GM12878 (cell line): ENCODE results near the gene TNFAIP8L1. TPM values are rescaled to one million over a fixed set of nuclear protein-coding genes. Genes with fewer than 3 reads are reported as not detected.

ENCODE experiments used
- ATAC-seq: fragments of 200-7000 bp; cut with Tn5 transposase; 3 replicates; pipeline ENCODE4 v1.9.1; 2020; ENCODE audit warnings: mild to moderate bottlenecking, moderate library complexity
- BruUV-seq: library from RNA; stranded (reverse); fragments of 400-500 nt; replicated peaks from 2 replicates; lab custom pipeline; 2021; lab: Mats Ljungman, UMichigan
- CTCF ChIA-PET: fragments of 300-600 bp; sonication (Branson Sonifier 250); formaldehyde crosslinking; extraction: SDS; loops from one replicate; lab custom pipeline; 2021; ENCODE audit warnings: inconsistent platforms; lab: Yijun Ruan, JAX
- POLR2A ChIA-PET: fragments of 350-600 bp; formaldehyde crosslinking; extraction: SDS; loops from one replicate; lab custom pipeline; 2021; ENCODE audit warnings: inconsistent platforms; lab: Charles Lee
- RAD21 ChIA-PET: fragments of 300-600 bp; sonication (Branson Sonifier 250); formaldehyde crosslinking; loops from one replicate; lab custom pipeline; 2023; ENCODE audit warnings: antibody characterized with exemption; ENCODE audit not compliant: unreplicated experiment; lab: Charles Lee
- SMC1A ChIA-PET: fragments of 300-600 bp; sonication (Branson Sonifier 250); formaldehyde crosslinking; loops from one replicate; lab custom pipeline; 2023; ENCODE audit not compliant: unreplicated experiment, uncharacterized antibody; lab: Charles Lee
- DNase-seq: peaks from one replicate; pipeline ENCODE4 v3.0.0-alpha.2; 2011; ENCODE audit warnings: low read depth, low spot score
- FAIRE-seq: peaks from 3 replicates; lab custom pipeline; 2011; peaks lifted over from hg19 to GRCh38; lab: Jason Lieb, UNC
- H2AFZ ChIP-seq: 2 replicates; pipeline ENCODE4 v1.6.0; 2011; ENCODE audit warnings: low read depth, low read length, control low read depth; ENCODE audit not compliant: control insufficient read depth
- H3K27ac ChIP-seq: 2 replicates; pipeline ENCODE4 v1.5.1; 2011; ENCODE audit warnings: control low read depth; ENCODE audit not compliant: control insufficient read depth, insufficient read depth
- H3K27me3 ChIP-seq, 2 experiments: replicated peaks in 1 of 2; 2 replicates each; pipeline versions ENCODE4 v1.6.0 to v1.6.1; 2011; ENCODE audit warnings: low read length in 1 of 2; ENCODE audit not compliant: control insufficient read depth in 2 of 2, insufficient read depth in 2 of 2
- H3K36me3 ChIP-seq, 2 experiments: 2 replicates each; pipeline ENCODE4 v1.5.1; 2011; ENCODE audit warnings: low read length in 1 of 2; ENCODE audit not compliant: control insufficient read depth in 2 of 2, insufficient read depth in 2 of 2
- H3K4me1 ChIP-seq: 2 replicates; pipeline ENCODE4 v1.6.1; 2011; ENCODE audit warnings: mild to moderate bottlenecking, low read length, moderate library complexity, mixed read lengths; ENCODE audit not compliant: control insufficient read depth, insufficient read depth
- H3K4me2 ChIP-seq: 2 replicates; pipeline ENCODE4 v1.6.0; 2011; ENCODE audit warnings: control low read depth; ENCODE audit not compliant: control insufficient read depth, insufficient read depth
- H3K4me3 ChIP-seq: fragments of 200-600 bp; sonication (generic); 2 replicates; pipeline ENCODE4 v1.5.1; 2016
- H3K79me2 ChIP-seq: 2 replicates; pipeline ENCODE4 v1.6.0; 2011; ENCODE audit warnings: low read length; ENCODE audit not compliant: control insufficient read depth, insufficient read depth
- H3K9ac ChIP-seq: 2 replicates; pipeline ENCODE4 v1.8.0; 2011; ENCODE audit warnings: low read length, control low read depth, mixed read lengths; ENCODE audit not compliant: control insufficient read depth, insufficient read depth
- H3K9me3 ChIP-seq: replicated peaks from 3 replicates; pipeline ENCODE4 v1.5.1; 2011; ENCODE audit warnings: mild to moderate bottlenecking, low read length; ENCODE audit not compliant: control insufficient read depth, insufficient read depth
- H4K20me1 ChIP-seq: 2 replicates; pipeline ENCODE4 v1.6.0; 2011; ENCODE audit not compliant: control insufficient read depth, insufficient read depth
- BHLHE40 ChIP-seq, 2 experiments: fragments of 450-650 bp in 1 of 2; IDR thresholded peaks; 2 replicates each; pipeline ENCODE4 v1.6.1; 2011 to 2017; ENCODE audit warnings: low read depth in 2 of 2, borderline replicate concordance in 1 of 2, improper control_type of control experiment in 1 of 2, low read length in 1 of 2, mild to moderate bottlenecking in 1 of 2
- BMI1 ChIP-seq: fragments of 450-650 bp; IDR thresholded peaks from 2 replicates; pipeline ENCODE4 v1.6.1; 2016; ENCODE audit warnings: mild to moderate bottlenecking, moderate library complexity, borderline replicate concordance
- DPF2 ChIP-seq: fragments of 450-650 bp; IDR thresholded peaks from 2 replicates; pipeline ENCODE4 v1.6.1; 2017; ENCODE audit warnings: mild to moderate bottlenecking
- ESRRA ChIP-seq: IDR thresholded peaks from 2 replicates; pipeline ENCODE4 v1.6.1; 2012; ENCODE audit warnings: mild to moderate bottlenecking, low read length, improper control_type of control experiment
- GABPA ChIP-seq: IDR thresholded peaks from 2 replicates; pipeline ENCODE4 v1.6.1; 2014; ENCODE audit warnings: antibody characterized with exemption, low read depth, mild to moderate bottlenecking, inconsistent platforms
- GATAD2B ChIP-seq: fragments of 450-650 bp; conservative IDR thresholded peaks from 2 replicates; pipeline ENCODE4 v1.6.1; 2017; ENCODE audit warnings: low read depth, mild to moderate bottlenecking, moderate library complexity
- MYB ChIP-seq: fragments of 150-350 bp; IDR thresholded peaks from 2 replicates; pipeline ENCODE4 v1.6.1; 2014; ENCODE audit warnings: mild to moderate bottlenecking, low read depth, low read length, borderline replicate concordance
- MYC ChIP-seq: IDR thresholded peaks from 2 replicates; pipeline ENCODE4 v1.6.1; 2011; ENCODE audit warnings: mild to moderate bottlenecking, low read length, moderate library complexity, inconsistent platforms; ENCODE audit not compliant: insufficient read depth, insufficient replicate concordance, insufficient read length, severe bottlenecking
- POU2F2 ChIP-seq: IDR thresholded peaks from 3 replicates; pipeline ENCODE4 v1.6.1; 2011; ENCODE audit warnings: low read depth, mild to moderate bottlenecking, low read length, borderline replicate concordance
- SUZ12 ChIP-seq: fragments of 200-600 bp; sonication (generic); IDR thresholded peaks from one replicate; pipeline ENCODE4 v1.6.1; 2018; ENCODE audit warnings: antibody characterized with exemption, mild to moderate bottlenecking; ENCODE audit not compliant: unreplicated experiment
- TCF3 ChIP-seq: IDR thresholded peaks from 2 replicates; pipeline ENCODE4 v1.6.1; 2012; ENCODE audit warnings: low read depth, mild to moderate bottlenecking, low read length, borderline replicate concordance; ENCODE audit not compliant: insufficient read depth
- ZNF217 ChIP-seq: fragments of 450-650 bp; IDR thresholded peaks from 2 replicates; pipeline ENCODE4 v1.6.1; 2017; ENCODE audit warnings: antibody characterized with exemption, mild to moderate bottlenecking
- WGBS: methylation state at CpG from one replicate; pipeline ENCODE4 v1.1.6; 2016; ENCODE audit warnings: low lambda C conversion rate; ENCODE audit not compliant: insufficient replicate concordance, insufficient coverage; ENCODE audit errors: missing lambda C conversion rate; 5-methylcytosine and 5-hydroxymethylcytosine counted together
- in situ Hi-C: fragments of 300-500 bp; cut with MboI; formaldehyde crosslinking; loops from 9 replicates; pipeline ENCODE4 v1.14.3; 2018; ENCODE audit warnings: mixed read lengths
- intact Hi-C: fragments of 100-400 bp; cut with micrococcal nuclease; formaldehyde crosslinking; loops from one replicate; pipeline ENCODE4 v1.14.2; 2022; ENCODE audit not compliant: unreplicated experiment
- polyA plus RNA-seq, 11 experiments: library from polyadenylated mRNA; depleted of rRNA in 4 of 11; unstranded in 6 of 11; stranded (reverse) in 5 of 11; fragments of >200 nt; fragmentation: Nextera tagmentation in 4 of 11; fragmentation: Illumina TruSeq in 1 of 11; extraction: Ambion mirVana in 4 of 11; extraction: Trizol in 1 of 11; gene quantifications; 1 replicate in 1 of 11; 2 replicates in 10 of 11; pipeline versions ENCODE4 v1.2.1 to v1.2.3, GENCODE V29; 2011 to 2016; ENCODE audit warnings: inconsistent platforms in 2 of 11, missing spikeins in 2 of 11, low read depth in 1 of 11
- total RNA-seq, 4 experiments: library from RNA; depleted of rRNA in 3 of 4; stranded (reverse); fragments of >200 nt in 3 of 4; fragmentation: Illumina TruSeq in 1 of 4; extraction: Trizol in 1 of 4; gene quantifications; 2 replicates each; pipeline versions ENCODE4 v1.2.1 to v1.2.3, GENCODE V29; 2013 to 2021

The TNFAIP8L1 gene
- total and polyA plus RNA-seq, 10 of the 15 experiments (the other 5 are each of a cell fraction or from before 2014, with no cell fraction given): 0.93 to 12.7 (median 8.6) TPM

GRCh38 chr19:4602915-4603314, 36.4 kb upstream of the TNFAIP8L1 start:
- in situ Hi-C loops (no loop called here), intact Hi-C loops (no loop called here)
- ATAC-seq (no peak), FAIRE-seq (no peak), DNase-seq (no peak)
- POLR2A ChIA-PET: no interaction called here
- Histone ChIP-seq H3K4me2 (no peak overlapping the region), H3K79me2 (no peaks in the 10 kb centered on the region), H4K20me1 (no peaks in the 10 kb centered on the region), H3K27me3 (no peaks in the 10 kb centered on the region), H3K36me3 (no peaks in the 10 kb centered on the region), H2AFZ (no peak overlapping the region), H3K27ac (no peak overlapping the region), H3K4me1 (peaks cover 2% of the 10 kb centered on the region; the same call in 1 of the 2 replicates), H3K4me3 (no peak overlapping the region), H3K9ac (no peak overlapping the region), H3K9me3 (no peaks in the 10 kb centered on the region)
- 50% methylated on average over 1 of the region's 1 CpG for WGBS
- BruUV-seq: no TSS peak
- CTCF ChIA-PET: no interaction called here
- SMC1A ChIA-PET: no interaction called here
- RAD21 ChIA-PET: no interaction called here
- TF ChIP-seq BMI1 (no peak), ESRRA (no peak), MYC (no peak), GATAD2B (no peak), MYB (no peak), ZNF217 (no peak), GABPA (no peak), DPF2 (no peak), POU2F2 (no peak), BHLHE40 (IDR thresholded peaks at IDR 0.05; ENCODE audit: borderline replicate concordance in 1 of 2, low read depth in 2 of 2, low read length in 1 of 2) (no peak), SUZ12 (no peak), TCF3 (no peak)
